Frontal cortex (tissue), 4 donors: ENCODE data around the gene HSPA12A. TPM values are rescaled to one million over a fixed set of nuclear protein-coding genes. Genes with fewer than 3 reads are reported as not detected.
A peak's percentile ranks its signal among the peaks of the same experiment; 100 is the strongest.

Source experiments
- DNase-seq, 2 donors: peaks; one replicate each; pipeline ENCODE4 v3.0.0; 2012; ENCODE audit warnings: low spot score in 2 of 2
- FAIRE-seq: peaks from 2 replicates; lab custom pipeline; 2012; peaks lifted over from hg19 to GRCh38; lab: Jason Lieb, UNC
- total RNA-seq: library from RNA; depleted of rRNA; stranded (reverse); fragments of >200 nt; gene quantifications from one replicate; pipeline ENCODE4 v1.2.3, GENCODE V29; 2014
- donor health status: control.
- donor health status: control.
- donor health status: control.

Gene HSPA12A, protein sequence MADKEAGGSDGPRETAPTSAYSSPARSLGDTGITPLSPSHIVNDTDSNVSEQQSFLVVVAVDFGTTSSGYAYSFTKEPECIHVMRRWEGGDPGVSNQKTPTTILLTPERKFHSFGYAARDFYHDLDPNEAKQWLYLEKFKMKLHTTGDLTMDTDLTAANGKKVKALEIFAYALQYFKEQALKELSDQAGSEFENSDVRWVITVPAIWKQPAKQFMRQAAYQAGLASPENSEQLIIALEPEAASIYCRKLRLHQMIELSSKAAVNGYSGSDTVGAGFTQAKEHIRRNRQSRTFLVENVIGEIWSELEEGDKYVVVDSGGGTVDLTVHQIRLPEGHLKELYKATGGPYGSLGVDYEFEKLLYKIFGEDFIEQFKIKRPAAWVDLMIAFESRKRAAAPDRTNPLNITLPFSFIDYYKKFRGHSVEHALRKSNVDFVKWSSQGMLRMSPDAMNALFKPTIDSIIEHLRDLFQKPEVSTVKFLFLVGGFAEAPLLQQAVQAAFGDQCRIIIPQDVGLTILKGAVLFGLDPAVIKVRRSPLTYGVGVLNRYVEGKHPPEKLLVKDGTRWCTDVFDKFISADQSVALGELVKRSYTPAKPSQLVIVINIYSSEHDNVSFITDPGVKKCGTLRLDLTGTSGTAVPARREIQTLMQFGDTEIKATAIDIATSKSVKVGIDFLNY
- total RNA-seq: 33.0 TPM

DNA sequence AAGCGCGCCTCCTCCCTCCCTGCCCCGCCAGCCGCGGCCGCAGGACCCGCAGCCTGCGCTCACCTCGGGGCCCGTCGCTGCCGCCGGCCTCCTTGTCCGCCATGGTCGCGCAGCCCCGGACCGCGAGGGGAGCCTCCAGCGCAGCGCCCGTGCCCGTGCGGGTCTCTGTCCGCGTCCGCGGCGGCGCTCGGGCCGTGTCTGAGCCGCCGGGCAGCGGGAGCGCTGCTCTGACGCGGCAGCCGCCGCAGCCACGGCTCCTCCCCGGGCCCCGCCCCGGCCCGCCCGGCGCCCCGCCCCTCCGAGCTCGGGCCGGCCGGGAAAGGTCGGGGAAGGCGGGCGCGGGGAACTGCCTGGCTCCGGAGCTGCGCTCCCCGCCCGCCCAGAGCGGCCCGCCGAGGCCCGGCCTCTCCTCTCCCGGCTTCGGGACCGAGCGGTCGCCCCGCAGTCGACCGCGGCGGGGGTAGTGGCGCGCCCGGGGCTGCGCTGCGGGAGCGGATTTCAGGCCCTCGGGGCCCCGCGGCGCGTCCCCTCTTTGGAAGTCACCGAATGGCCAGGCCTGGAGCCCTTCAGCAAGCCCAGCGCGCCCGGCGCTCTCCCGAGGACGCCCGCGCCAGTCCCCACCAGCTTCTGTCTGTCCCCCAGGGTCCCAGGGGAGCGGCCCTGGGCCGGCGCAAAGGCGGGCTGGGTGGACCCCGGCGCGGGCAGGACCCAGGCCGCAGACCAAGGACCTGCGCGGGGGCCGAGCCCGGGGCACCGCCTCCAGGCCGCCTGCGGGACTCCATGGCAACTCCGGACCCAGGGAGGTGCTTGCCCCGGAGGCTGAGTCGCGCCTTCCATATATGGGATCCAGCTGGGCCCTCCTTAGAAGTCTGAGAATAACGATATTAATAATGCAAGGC, at the start of gene HSPA12A:
TSS of gene HSPA12A (minus strand) at position 200 of the 899 bp plus-strand sequence. CDS start at position 103, 97 bp downstream.
- DNase-seq (peak; percentile 90 to 93), FAIRE-seq (no peak)

DNA sequence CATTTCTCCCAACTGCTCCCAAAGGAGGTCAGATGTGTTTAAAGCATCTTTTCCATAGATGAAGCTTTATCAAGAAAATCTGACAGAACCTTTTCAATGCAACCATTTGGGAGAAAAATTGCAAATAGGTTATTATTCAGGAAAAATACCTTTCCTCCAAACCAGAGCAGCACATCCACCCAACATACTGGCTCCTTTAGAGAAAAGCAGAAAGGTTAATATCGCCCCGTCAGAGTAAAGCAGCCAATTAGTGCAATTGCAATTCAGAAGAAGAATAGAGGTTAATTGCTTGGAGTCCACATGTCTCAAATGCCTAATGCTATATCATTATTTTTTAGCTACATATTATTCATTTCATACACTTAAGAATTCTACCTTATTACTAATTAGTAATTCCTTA, 48.9 kb upstream of the HSPA12A start:
- DNase-seq (no peak), FAIRE-seq (no peak)

DNA sequence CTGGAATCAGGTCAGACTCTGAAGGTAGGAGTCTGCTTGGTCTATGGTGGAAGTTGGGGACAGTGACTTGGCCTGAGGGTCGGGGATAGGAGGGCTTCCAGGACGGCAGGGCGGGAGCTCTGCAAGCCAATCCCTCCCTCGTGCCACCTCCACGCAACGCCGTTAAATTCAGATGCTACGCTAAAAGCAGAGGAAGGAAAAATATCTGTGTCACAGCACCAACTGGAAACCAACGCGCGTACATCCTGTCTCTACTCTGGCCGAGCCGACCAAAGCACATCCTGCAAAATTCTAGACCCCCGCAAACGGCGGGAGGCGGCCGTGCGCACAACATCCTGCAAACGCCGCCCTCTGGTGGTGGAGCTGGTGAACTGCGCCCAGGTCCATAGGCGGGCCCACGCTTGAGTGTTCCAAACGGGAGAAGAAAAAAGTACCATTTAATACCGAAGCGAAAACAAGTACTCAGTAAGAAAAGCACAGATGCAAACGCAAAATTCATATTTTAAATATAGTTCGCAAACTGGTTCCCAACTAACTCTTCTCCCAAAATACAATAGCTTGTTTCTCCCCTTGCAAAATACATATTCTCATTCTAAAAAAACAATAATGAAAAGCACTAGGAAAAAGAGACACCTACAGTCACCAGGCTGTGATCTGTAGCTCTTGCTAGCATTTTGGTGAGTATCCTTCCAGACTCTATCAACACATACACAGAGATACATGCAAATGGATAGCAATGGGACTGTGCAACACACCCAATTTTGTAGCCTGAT, 45.7 kb upstream of the HSPA12A start:
- DNase-seq: peak; percentile 50 to 56
- no peak for FAIRE-seq

DNA sequence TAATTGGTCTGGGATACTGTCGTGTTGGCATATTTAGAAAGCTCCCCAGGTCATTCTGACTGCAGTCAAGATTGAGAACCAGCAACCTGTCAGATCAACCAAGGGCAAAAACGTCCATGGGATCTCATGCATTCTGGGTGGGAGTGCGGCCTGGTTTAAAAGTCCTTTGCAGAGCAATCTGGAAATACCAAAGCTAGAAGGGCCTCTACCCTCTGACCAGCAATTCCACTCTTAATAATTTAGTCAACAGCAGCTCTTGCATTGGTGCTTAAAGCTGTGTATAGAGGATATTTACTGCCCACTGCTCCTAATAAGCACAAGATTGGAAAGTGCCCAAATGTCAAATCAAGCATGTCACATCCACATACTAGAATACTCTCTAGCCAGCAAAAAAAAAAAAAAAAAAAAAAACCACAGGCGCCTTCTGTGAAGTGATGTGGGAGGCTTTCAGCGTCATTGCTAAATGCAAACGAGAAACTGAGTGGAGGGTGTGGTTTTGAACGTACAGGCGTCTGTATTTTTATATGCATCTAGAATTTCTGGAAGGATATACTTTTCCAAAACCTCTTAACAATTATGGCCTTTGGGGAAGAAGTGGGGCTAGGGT, 44.8 kb upstream of the HSPA12A start:
- FAIRE-seq: no peak
- DNase-seq: no peak

DNA sequence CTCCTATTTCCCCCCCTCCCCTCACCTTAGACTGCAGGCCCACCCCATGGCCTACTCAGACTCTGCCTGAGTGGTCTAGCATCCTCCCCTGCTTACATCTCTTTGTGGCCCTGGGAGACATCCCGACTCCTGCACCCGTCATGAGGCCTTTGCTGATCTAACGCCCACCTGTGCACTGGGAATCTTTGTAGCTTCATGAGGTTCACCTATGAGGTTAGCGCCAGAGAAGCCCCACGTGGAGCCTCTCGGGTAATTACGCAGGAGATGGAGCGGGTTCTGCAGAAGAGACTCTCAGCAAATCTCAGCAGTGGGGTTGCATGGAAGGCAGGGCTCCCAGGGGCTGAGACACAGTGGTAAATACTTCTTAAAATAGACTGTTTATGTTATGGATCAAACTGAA, 43.5 kb upstream of the HSPA12A start:
- FAIRE-seq (no peak), DNase-seq (no peak)

DNA sequence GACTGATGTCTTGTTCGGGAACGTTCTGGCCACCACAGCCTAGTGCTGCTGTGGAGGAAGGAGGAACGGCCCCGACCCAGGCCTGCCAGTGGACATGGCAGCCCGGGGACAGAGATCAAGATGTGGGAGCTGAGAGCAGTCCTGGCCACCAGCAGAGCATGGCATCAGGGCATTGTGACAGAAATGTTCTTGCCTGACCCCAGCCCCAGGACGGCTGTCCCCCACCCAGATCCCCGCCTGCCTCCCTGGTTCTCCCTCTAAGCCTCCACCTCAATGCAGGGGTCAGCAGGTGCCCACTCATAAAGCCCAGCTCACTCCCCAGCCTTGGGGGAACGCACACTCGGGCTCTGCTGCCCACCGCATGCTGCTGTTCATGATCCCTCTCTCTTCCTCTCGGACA, 42.9 kb upstream of the HSPA12A start:
- DNase-seq (no peak), FAIRE-seq (no peak)

DNA sequence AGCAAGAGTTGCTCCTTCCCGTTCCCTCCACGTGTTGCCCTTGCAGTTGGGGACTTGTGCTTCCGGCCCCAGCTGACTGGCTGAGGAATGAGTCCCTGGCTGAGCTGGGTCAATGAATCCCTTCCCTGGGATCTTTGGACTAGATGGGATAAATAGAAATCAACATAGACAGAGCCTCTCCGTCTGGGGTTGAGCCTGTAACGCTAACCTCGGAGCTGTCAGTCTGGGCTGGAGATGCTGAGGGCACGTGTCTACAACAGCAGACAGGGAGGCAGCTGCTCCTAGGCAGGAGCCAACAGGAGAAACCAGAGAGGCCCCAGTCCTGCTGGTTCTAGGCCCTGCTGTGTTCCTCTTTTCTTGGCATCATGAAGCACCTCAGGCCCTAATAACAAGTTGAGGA, 42.3 kb upstream of the HSPA12A start:
- no peak for FAIRE-seq
- DNase-seq: no peak

DNA sequence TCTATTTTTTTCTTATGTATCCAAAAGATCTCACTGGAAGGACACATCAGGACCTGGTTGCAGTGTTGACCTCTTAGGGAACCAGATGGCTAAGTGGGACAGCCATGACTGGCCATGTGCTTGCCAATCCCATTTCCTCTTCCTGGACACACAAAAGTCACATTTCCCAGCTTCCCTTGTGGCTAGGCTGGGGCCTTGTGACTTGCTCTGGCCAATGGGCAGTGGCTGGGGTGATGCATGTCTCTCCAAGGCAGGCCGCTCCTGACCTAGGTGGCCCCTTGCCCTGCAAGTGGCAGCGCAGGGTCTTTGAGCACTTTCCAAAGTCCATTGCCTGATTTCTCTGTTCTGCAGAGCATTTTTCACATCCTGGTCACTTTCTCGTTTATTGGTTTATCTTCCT, 41.7 kb upstream of the HSPA12A start:
- DNase-seq: no peak
- FAIRE-seq: no peak

DNA sequence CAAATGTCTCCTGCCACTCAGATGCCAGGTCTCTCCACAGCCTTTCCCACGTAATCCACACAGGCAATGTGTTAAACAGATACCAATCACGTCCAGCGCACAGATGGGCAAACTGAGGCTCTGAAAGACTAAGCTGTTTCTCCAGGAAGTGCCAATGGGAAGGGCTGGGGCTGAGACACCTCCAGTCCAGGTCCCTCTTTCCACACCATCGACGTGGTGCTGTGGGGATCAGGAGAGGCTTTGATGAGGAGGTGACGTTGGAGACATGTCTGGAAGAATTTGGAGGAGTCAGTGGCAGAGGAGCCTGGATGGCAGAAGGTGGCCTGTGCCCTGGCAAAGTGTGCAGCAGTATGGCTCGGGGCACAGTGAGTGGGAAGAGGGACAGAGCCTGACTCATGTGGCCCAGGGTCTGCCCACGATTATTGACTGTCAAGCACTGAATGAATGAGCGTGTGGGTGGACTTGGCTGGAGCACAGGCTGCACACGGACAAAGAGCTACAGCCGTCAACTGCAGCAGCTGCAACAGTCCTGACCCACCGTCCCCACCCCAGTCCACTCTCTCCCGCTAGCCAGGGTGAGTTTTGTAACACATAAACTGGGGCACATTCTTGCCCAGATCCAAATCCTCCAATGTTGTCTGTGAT, 40.8 kb upstream of the HSPA12A start:
- no peak for DNase-seq
- FAIRE-seq: no peak

DNA sequence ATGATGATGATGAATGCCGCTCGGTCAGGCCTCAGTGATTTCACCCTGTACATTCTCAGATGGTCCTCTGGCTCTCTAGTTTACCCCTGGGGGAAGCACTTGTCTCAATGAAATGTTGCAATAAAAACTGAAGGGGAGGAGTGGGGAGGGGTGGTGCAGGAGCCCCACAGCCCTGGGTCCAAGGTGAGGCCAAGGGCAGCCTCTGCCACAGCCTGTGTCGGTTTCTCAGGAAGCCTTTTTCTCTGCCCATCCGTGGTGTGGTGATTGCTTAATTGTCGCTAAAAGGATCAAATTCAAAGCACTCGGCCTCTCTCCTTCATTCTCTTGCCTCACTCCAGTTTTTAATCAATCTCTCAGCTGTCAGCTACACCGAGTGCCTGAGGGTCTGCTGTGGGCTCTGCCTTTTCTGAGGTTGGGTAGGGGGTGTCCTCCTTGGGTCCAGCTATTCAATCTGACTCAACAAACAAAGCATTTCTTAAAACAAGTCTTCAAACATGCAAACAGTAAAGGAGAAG, 39.1 kb upstream of the HSPA12A start:
- DNase-seq: no peak
- no peak for FAIRE-seq

DNA sequence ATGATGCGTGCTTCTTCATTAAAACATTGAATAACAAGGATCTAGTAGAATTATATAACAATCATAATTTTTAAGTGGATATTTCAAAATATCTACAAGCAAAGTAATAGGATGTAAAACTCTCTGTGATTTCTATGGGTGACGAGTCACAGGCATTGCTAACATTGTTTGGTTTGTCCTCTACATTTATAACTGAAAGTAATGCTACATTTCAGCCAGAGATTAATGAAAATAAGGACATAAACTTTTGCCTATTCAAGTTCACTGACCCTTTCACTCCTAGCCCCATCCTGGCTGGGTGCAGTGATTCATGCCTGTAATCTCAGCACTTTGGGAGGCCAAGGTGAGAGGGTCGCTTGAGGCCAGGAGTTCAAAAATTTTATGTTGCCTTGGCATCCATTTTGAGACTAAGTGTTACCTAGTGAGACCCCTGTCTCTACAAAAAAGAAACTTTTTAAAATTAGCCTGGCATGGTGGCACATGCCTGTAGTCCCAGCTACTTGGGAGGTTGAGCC, 38.4 kb upstream of the HSPA12A start:
- no peak for FAIRE-seq
- DNase-seq: no peak

DNA sequence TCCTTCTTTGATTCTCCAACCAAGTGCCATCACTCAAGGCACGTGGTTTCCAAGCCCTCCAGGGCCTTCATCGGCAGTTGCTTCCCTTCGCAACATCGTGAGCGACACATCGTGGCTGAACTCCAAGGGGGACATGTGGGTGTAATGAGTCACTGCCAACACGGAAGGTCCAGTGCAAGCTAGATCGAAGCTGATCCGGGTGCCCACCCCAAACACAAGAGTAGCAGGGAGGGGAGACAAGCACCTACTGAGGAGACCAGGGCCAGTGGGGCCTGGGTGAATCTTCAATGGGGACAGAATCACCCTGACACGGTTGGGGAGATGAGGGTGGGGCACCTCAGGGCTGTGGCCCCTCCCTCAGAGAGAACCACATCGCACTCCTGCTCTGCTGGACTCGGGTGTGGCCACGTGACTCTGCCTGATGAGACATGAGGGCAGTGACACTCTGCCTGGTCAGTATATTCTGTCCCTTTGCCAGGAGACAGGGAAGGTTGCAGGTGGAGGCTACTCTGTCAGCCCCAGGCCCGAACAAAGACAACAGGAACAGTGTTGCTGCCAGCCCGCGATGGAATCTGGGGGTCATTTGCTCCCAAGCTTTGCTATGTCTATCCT, 36.8 kb upstream of the HSPA12A start:
- FAIRE-seq (no peak), DNase-seq (no peak)

DNA sequence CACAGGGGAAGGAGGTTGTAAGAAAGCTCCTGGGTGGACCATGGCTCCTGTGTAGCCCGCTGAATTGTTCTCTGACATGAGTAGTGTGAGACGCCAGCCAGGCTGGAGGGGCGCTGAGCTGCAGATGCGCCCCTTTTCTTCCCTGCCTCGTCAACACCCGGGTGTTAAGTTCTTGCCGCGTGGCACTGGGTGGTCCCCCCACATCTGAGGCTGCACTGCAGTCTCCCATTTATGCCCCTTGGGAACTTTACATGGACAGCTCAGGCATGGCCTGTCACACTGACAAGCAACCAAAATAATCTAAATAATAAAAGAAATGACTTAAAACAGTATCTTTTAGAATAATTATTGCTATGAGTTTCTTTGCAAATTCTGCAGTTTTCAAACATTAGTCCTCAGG, 34.6 kb upstream of the HSPA12A start:
- no peak for FAIRE-seq
- no peak for DNase-seq

DNA sequence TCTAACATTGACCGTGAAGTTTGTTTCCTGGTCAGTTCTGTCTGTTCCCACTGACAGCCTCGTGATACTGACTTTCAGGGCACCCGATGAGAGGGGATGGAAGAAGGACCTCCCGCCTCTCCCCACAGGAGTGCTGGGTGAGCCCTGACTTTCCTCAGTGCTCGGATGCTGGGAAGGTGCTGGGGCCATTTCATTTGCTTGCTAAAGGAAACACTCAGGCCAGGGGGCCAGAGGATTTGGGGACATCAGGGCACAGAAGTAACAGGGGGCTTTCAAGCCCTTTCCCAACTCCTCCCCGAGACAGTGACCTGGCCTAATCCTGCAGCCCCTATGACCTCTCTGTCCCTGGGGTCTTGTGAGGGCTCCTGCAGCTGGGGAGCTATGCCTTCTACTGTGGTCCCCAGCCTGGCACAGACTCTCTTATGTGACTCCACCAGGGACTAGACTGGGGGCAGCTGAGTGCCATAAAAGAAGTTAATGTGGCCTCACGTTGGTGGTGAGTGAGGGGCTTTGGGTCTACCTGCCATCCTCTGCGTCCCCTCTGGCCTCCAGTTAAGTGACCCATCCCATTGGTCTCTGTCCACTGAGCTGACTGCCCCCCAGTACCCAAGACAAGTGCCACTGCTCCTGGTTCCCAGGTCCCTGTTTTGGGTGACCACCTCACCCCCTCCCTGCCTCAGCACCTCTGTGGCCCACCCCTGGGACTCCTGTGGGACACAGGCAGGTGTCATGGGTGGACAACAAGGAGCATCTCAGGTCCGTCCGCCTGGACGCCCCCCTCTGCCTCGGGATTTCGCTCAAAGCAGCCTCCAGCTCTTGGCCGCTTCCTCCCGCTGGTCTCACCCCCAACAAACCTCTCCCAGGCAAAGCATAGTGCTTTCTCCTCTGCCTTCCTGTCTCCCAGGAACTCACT, 33.4 kb upstream of the HSPA12A start:
- no peak for DNase-seq
- no peak for FAIRE-seq

DNA sequence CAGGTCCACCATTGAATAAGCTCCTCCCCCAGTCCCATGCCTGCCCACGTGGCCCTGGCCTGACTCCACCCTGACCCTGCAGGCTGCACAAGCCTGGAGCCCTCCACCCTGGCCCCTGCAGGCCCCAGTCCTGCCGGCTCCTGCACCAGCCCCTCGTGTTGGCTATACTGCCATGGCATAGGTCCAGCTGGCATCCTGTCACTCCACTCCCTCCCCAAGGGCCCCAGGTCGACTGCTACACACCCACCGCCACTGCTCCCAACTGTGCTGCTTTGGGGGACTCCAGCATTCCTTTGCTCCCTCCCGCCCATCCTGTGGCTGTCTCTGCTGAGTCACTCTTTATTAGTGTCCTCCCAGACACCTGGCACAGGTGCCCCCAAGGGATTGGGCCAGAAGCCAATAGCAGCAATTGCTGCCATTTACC, 32.4 kb upstream of the HSPA12A start:
- no peak for DNase-seq
- no peak for FAIRE-seq

DNA sequence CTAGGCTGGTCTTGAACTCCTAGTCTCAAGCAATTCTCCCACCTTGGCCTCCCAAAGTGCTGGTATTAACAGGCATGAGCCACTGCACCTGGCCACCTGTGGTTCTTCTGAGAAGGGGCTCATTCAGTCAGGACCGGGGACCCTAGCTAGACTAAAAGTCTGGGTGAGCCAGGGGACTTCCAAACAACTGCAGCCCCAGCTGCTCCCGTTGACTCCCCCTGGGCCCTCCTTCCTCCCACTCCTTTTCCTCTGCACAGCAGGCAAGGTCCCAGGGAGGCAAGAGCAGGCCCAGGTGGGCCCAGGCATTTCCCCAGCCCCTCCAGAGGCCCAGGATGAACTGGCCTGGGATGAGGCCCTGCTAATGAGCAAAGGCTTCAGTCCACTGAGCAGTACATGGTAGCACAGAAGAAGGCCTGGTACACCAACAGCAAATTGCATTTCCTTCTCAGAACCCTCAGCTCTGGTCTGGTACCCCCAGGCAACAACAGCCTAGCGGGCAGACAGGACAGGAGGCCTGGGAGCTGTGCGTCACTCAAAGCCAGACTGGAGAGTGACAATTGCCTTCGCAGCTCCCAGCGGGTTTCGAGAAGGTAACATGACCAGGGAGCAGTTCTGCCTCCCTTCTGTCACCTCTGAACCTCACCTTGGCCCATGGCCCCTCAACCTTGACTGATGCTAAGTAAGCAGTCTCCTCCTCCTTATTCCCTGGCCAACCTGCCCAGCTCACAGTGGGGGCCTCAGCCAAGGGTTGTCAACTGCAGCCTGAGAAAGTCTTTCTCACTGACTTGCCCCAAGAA, 30.7 kb upstream of the HSPA12A start:
- DNase-seq: no peak
- FAIRE-seq: no peak
